ENCODE results near the gene TNC. TPM values are rescaled to one million over a fixed set of nuclear protein-coding genes. Genes with fewer than 3 reads are reported as not detected.

Gene TNC
- total and polyA plus RNA-seq, 11 donors = 0.53 to 98.7 (median 6.9) TPM

- WGBS, 4 donors = 43 to 53% (median 48%) methylated on average over 5 of the region's 5 CpGs
- Histone ChIP-seq H3K4me1 (no peaks in the 10 kb centered on the region), H3K27ac (peak overlapping the region in 1 of 12 donors; percentile 38), H3K36me3 (peaks cover 0 to 3% (median 0%) of the 10 kb centered on the region in 9 donors), H3K9me3 (no peaks in the 10 kb centered on the region), H3K4me3 (no peak overlapping the region), H3K27me3 (peaks cover 0 to 6% (median 0%) of the 10 kb centered on the region in 9 donors)
- no peak for TF ChIP-seq POLR2A (IDR thresholded peaks at IDR 0.05)
- TF ChIP-seq CTCF (IDR thresholded peaks at IDR 0.05) = no peak
- intact Hi-C loops (cut with DNase I) = loop anchor here in 1 of 10 donors (10.0 kb wide), 1 partner anchor 360 kb away; no protein-coding TSS in a partner anchor
- DNase-seq (no peak), ATAC-seq (no peak)
Measured at GRCh38 chr9:115024925-115025535, 92.9 kb downstream of the TNC start.

GRCh38 chr9:115022760-115023434 is 95.1 kb downstream of the TNC start:
- Histone ChIP-seq H3K36me3 (peaks cover 0 to 3% (median 0%) of the 10 kb centered on the region in 9 donors), H3K27ac (peak overlapping the region in 1 of 12 donors; percentile 67)

GRCh38 chr9:115018547-115019435 is 99.2 kb downstream of the TNC start:
- peaks cover 0 to 3% (median 0%) of the 10 kb centered on the region in 12 donors for H3K4me1 ChIP-seq
- no peak overlapping the region for H3K4me3 ChIP-seq
- intact Hi-C loops (cut with DNase I) = loop anchor here in 7 of 10 donors (5.0 to 10.0 kb wide), 9 partner anchors 94 to 611 kb away; partner anchors contain the start of gene TEX48 (in 1 of the 7)
- WGBS, 4 donors = 67 to 77% (median 70%) methylated on average over 8 of the region's 8 CpGs
- H3K36me3 ChIP-seq = no peaks in the 10 kb centered on the region
- H3K9me3 ChIP-seq = no peaks in the 10 kb centered on the region
- TF ChIP-seq POLR2A (IDR thresholded peaks at IDR 0.05) (no peak), CTCF (IDR thresholded peaks at IDR 0.05) (no peak)
- peaks cover 0 to 2% (median 0%) of the 10 kb centered on the region in 9 donors for H3K27me3 ChIP-seq
- H3K27ac ChIP-seq = peak overlapping the region in 1 of 12 donors; percentile 84
- ATAC-seq (peak in 1 of 4 donors; percentile 3), DNase-seq (no peak)

More at GRCh38 chr9:115022760-115023434, 95.1 kb downstream of the TNC start:
- ATAC-seq (no peak), DNase-seq (no peak)
- 75 to 88% (median 80%) methylated on average over 6 of the region's 6 CpGs for WGBS, 4 donors
- Histone ChIP-seq H3K4me3 (no peak overlapping the region), H3K9me3 (no peaks in the 10 kb centered on the region), H3K27me3 (peaks cover 0 to 3% (median 0%) of the 10 kb centered on the region in 9 donors), H3K4me1 (no peaks in the 10 kb centered on the region)
- intact Hi-C loops (cut with DNase I) = loop anchor here in 1 of 10 donors (10.0 kb wide), 1 partner anchor 358 kb away; no protein-coding TSS in a partner anchor
- no peak for TF ChIP-seq POLR2A (IDR thresholded peaks at IDR 0.05)
- no peak for TF ChIP-seq CTCF (IDR thresholded peaks at IDR 0.05)

All from heart left ventricle (tissue), 16 donors.